ENCODE results near the gene DNAJA4. TPM values are rescaled to one million over a fixed set of nuclear protein-coding genes. Genes with fewer than 3 reads are reported as not detected.

The DNAJA4 gene
- polyA plus RNA-seq, 1 donor from 2014 or later: 0.66 TPM

DNA sequence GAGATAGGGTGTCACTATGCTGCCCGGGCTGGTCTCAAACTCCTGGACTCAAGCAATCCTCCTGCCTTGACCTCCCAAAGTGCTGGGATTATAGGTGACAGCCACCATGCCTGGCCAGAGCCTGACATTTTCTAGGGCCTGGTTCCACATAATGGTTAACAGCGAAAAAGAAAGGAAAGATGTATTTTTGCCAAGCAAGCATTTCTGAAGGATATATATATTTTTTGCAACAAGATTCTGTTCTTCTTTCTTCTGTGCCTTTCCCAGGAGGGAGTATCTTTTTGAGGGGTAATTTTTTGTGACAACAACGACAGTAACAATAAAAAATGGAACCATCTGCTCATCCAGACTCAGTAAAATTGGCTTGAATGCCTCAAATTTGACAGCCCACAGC lies 8.3 kb upstream of the DNAJA4 start:
- H3K9ac ChIP-seq (ENCODE audit: low read length): no peak overlapping the region
- no peaks in the 10 kb centered on the region for H3K79me2 ChIP-seq (replicated peaks; ENCODE audit: insufficient read depth, low read length)
- H3K4me2 ChIP-seq (ENCODE audit: low read length): no peak overlapping the region
- H2AFZ ChIP-seq (ENCODE audit: low read depth, low read length): no peak overlapping the region
- H3K4me3 ChIP-seq (ENCODE audit: low read length): no peak overlapping the region
- H3K27ac ChIP-seq (ENCODE audit: low read length): no peak overlapping the region
- TF ChIP-seq MXI1 (conservative IDR thresholded peaks at IDR 0.05; ENCODE audit: poor library complexity, severe bottlenecking): no peak
- TF ChIP-seq TAF1 (IDR thresholded peaks at IDR 0.05; ENCODE audit: low read depth): no peak
- no peak for TF ChIP-seq EZH2 (IDR thresholded peaks at IDR 0.05; ENCODE audit: borderline replicate concordance, insufficient read depth, low read length, poor library complexity, severe bottlenecking)
- no peak for TF ChIP-seq POLR2AphosphoS5 (IDR thresholded peaks at IDR 0.05)
- TF ChIP-seq SMC3 (conservative IDR thresholded peaks at IDR 0.05; ENCODE audit: poor library complexity): no peak
- TF ChIP-seq, protein P1, sequence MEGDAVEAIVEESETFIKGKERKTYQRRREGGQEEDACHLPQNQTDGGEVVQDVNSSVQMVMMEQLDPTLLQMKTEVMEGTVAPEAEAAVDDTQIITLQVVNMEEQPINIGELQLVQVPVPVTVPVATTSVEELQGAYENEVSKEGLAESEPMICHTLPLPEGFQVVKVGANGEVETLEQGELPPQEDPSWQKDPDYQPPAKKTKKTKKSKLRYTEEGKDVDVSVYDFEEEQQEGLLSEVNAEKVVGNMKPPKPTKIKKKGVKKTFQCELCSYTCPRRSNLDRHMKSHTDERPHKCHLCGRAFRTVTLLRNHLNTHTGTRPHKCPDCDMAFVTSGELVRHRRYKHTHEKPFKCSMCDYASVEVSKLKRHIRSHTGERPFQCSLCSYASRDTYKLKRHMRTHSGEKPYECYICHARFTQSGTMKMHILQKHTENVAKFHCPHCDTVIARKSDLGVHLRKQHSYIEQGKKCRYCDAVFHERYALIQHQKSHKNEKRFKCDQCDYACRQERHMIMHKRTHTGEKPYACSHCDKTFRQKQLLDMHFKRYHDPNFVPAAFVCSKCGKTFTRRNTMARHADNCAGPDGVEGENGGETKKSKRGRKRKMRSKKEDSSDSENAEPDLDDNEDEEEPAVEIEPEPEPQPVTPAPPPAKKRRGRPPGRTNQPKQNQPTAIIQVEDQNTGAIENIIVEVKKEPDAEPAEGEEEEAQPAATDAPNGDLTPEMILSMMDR (IDR thresholded peaks at IDR 0.05; ENCODE audit: poor library complexity, severe bottlenecking): no peak
- no peak for TF ChIP-seq RAD21 (conservative IDR thresholded peaks at IDR 0.05)
- TF ChIP-seq EP300 (conservative IDR thresholded peaks at IDR 0.05; ENCODE audit: poor library complexity, severe bottlenecking): no peak
- TF ChIP-seq REST (IDR thresholded peaks at IDR 0.05; ENCODE audit: borderline replicate concordance): no peak
- H3F3A ChIP-seq (ENCODE audit: insufficient read depth, low read length, poor library complexity, severe bottlenecking): no peaks in the 10 kb centered on the region
- no peaks in the 10 kb centered on the region for H3K9me2 ChIP-seq (ENCODE audit: insufficient read depth, low read length)
- no peaks in the 10 kb centered on the region for H3K9me3 ChIP-seq (ENCODE audit: low read length)
- H4K20me1 ChIP-seq (ENCODE audit: insufficient read depth): no peaks in the 10 kb centered on the region
- H3K36me3 ChIP-seq (ENCODE audit: insufficient read depth, low read length): no peaks in the 10 kb centered on the region
- H3K27me3 ChIP-seq (ENCODE audit: insufficient read depth, low read depth, low read length): no peaks in the 10 kb centered on the region

- H3K27ac ChIP-seq (ENCODE audit: low read length): no peak overlapping the region
These were observed 6.7 kb upstream of the DNAJA4 start for GRCh38 chr15:78257681-78258080.

More at GRCh38 chr15:78257681-78258080, 6.7 kb upstream of the DNAJA4 start:
- Histone ChIP-seq H3K27me3 (ENCODE audit: insufficient read depth, low read depth, low read length) (no peaks in the 10 kb centered on the region), H3F3A (ENCODE audit: insufficient read depth, low read length, poor library complexity, severe bottlenecking) (no peaks in the 10 kb centered on the region), H3K79me2 (replicated peaks; ENCODE audit: insufficient read depth, low read length) (no peaks in the 10 kb centered on the region), H3K4me2 (ENCODE audit: low read length) (no peak overlapping the region), H3K9me2 (ENCODE audit: insufficient read depth, low read length) (no peaks in the 10 kb centered on the region), H3K4me3 (ENCODE audit: low read length) (no peak overlapping the region), H3K36me3 (ENCODE audit: insufficient read depth, low read length) (no peaks in the 10 kb centered on the region), H2AFZ (ENCODE audit: low read depth, low read length) (no peak overlapping the region), H3K9ac (ENCODE audit: low read length) (no peak overlapping the region), H3K9me3 (ENCODE audit: low read length) (no peaks in the 10 kb centered on the region), H4K20me1 (ENCODE audit: insufficient read depth) (no peaks in the 10 kb centered on the region)
- TF ChIP-seq MXI1 (conservative IDR thresholded peaks at IDR 0.05; ENCODE audit: poor library complexity, severe bottlenecking) (no peak), EP300 (conservative IDR thresholded peaks at IDR 0.05; ENCODE audit: poor library complexity, severe bottlenecking) (no peak), RAD21 (conservative IDR thresholded peaks at IDR 0.05) (no peak), SMC3 (conservative IDR thresholded peaks at IDR 0.05; ENCODE audit: poor library complexity) (no peak), TAF1 (IDR thresholded peaks at IDR 0.05; ENCODE audit: low read depth) (no peak), POLR2AphosphoS5 (IDR thresholded peaks at IDR 0.05) (no peak), REST (IDR thresholded peaks at IDR 0.05; ENCODE audit: borderline replicate concordance) (no peak), EZH2 (IDR thresholded peaks at IDR 0.05; ENCODE audit: borderline replicate concordance, insufficient read depth, low read length, poor library complexity, severe bottlenecking) (no peak)
- TF ChIP-seq, protein P1 (IDR thresholded peaks at IDR 0.05; ENCODE audit: poor library complexity, severe bottlenecking): no peak

All from neural cell (in vitro differentiated cells).